Dendritic cell treated with granulocyte-macrophage colony-stimulating factor and Interleukin-4, amounts not matched to agents 40 ng/mL and 50 ng/mL, for 4 days (primary cell): ENCODE results near the gene BPIFA2.
"Not testable (repeated sequence)": the region's sequence is repeated elsewhere in the genome, so short reads cannot be mapped to it uniquely, and the experiment has no call there.

ENCODE experiments used
- H3K27ac Mint-ChIP-seq: one replicate; pipeline ENCODE4 v1.8.0; 2022; ENCODE audit warnings: mild to moderate bottlenecking, mixed read lengths
- H3K27me3 Mint-ChIP-seq: one replicate; pipeline ENCODE4 v1.8.0; 2022; ENCODE audit warnings: mild to moderate bottlenecking, mixed read lengths
- H3K36me3 Mint-ChIP-seq: one replicate; pipeline ENCODE4 v1.8.0; 2022; ENCODE audit warnings: low read depth, mixed read lengths
- H3K4me1 Mint-ChIP-seq: one replicate; pipeline ENCODE4 v1.8.0; 2022; ENCODE audit warnings: low read depth, mixed read lengths
- H3K4me3 Mint-ChIP-seq: one replicate; pipeline ENCODE4 v1.8.0; 2022; ENCODE audit warnings: mild to moderate bottlenecking, moderate library complexity, mixed read lengths
- H3K9me3 Mint-ChIP-seq: one replicate; pipeline ENCODE4 v1.8.0; 2022; ENCODE audit warnings: mixed read lengths
- intact Hi-C: fragments of 100-400 bp; cut with micrococcal nuclease; formaldehyde crosslinking; loops from one replicate; pipeline ENCODE4 v1.15.0; 2022

BPIFA2 gene, protein sequence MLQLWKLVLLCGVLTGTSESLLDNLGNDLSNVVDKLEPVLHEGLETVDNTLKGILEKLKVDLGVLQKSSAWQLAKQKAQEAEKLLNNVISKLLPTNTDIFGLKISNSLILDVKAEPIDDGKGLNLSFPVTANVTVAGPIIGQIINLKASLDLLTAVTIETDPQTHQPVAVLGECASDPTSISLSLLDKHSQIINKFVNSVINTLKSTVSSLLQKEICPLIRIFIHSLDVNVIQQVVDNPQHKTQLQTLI

DNA sequence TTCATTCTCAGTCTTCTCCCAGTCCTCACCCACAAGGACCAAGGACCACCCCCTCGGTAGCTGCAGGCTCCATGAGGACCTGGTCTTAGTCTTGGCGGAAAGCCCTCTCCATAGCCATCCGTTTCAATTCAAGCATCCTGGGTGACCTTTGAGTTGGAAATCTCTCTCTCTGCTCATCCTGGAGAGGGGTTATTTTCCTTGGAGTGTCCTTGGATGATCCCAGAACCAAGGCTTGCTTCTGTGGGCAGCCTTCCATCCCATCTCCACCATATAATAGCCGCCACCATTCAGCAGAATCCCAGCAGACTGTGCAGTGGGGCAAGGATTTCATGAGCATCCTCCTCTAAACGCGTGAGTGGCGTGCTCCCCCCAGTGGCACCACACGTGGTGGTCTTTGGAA lies at the start of gene BPIFA2:
BPIFA2 (plus strand) TSS at position 301 of the 400 bp plus-strand sequence. CDS start 987 bp downstream, outside the sequence.
- Mint-ChIP-seq H3K27ac (no peak within 1 kb of the TSS), H3K27me3 (peaks cover 5% of the 10 kb centered on the region), H3K4me1 (no peaks in the 10 kb centered on the region), H3K9me3 (peaks cover 11% of the 10 kb centered on the region), H3K4me3 (no peak within 1 kb of the TSS), H3K36me3 (no peaks in the 10 kb centered on the region)
- intact Hi-C loops, result no loop called here

GRCh38 chr20:33119725-33120720 lies 47.9 kb upstream of the BPIFA2 start:
- H3K4me3 Mint-ChIP-seq, result no peak overlapping the region
- H3K36me3 Mint-ChIP-seq, result no peaks in the 10 kb centered on the region
- intact Hi-C loops, result no loop called here
- H3K4me1 Mint-ChIP-seq, result no peaks in the 10 kb centered on the region
- H3K27me3 Mint-ChIP-seq, result peaks cover 11% of the 10 kb centered on the region
- H3K27ac Mint-ChIP-seq, result no peak overlapping the region
- H3K9me3 Mint-ChIP-seq, result no peaks in the 10 kb centered on the region

DNA sequence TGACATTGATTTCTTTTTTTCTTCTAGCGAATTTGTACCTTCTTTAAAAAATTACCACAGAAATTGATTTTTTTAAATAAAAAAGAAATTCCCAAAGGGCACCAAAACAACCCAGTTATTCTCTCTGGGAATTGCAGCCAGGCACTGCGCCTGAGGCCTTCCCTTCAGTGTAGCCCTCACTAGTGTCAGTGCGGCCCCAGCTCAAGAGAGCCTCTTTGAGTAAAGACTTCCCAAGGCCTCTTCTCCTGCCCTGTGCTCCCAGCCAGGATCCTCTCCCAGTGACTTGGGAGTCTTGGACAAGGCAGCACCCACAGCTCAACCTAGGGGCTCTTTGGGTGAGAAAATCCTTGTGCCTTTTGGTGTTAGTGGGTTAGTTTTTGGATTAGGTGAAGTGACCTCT lies 47.0 kb upstream of the BPIFA2 start:
- intact Hi-C loops, result no loop called here
- Mint-ChIP-seq H3K9me3 (no peaks in the 10 kb centered on the region), H3K27ac (no peak overlapping the region), H3K27me3 (peaks cover 11% of the 10 kb centered on the region), H3K4me1 (no peaks in the 10 kb centered on the region), H3K36me3 (no peaks in the 10 kb centered on the region), H3K4me3 (no peak overlapping the region)

DNA sequence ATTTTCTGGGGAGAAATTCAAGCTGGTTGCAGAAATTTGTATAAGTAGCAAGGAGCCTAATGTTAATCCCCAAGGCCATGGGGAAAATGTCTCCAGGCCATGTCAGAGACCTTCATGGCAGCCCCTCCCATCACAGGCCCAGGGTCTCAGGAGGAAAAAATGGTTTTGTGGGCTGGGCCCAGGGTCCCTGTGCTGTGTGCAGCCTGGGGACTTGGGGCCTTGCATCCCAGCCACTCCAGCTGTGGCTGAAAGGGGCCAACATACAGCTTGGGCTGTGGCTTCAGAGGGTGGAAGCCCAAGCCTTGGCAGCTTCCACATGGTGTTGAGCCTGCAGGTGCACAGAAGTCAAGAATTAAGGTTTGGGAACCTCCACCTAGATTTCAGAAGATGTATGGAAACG lies 45.7 kb upstream of the BPIFA2 start:
- H3K27me3 Mint-ChIP-seq, result peaks cover 11% of the 10 kb centered on the region
- H3K4me1 Mint-ChIP-seq, H3K36me3 Mint-ChIP-seq, H3K27ac Mint-ChIP-seq, H3K4me3 Mint-ChIP-seq, H3K9me3 Mint-ChIP-seq, intact Hi-C loops: not testable (repeated sequence)

- Mint-ChIP-seq H3K9me3 (no peaks in the 10 kb centered on the region), H3K27me3 (peaks cover 9% of the 10 kb centered on the region), H3K4me3 (no peak overlapping the region), H3K27ac (no peak overlapping the region), H3K36me3 (no peaks in the 10 kb centered on the region), H3K4me1 (no peaks in the 10 kb centered on the region)
- intact Hi-C loops, result no loop called here
Observed at GRCh38 chr20:33124261-33124660, 43.7 kb upstream of the BPIFA2 start.

GRCh38 chr20:33124994-33125393 lies 43.0 kb upstream of the BPIFA2 start:
- no peaks in the 10 kb centered on the region for H3K4me1 Mint-ChIP-seq
- H3K4me3 Mint-ChIP-seq, result no peak overlapping the region
- no peaks in the 10 kb centered on the region for H3K9me3 Mint-ChIP-seq
- H3K36me3 Mint-ChIP-seq, result no peaks in the 10 kb centered on the region
- intact Hi-C loops, result no loop called here
- H3K27me3 Mint-ChIP-seq, result peaks cover 11% of the 10 kb centered on the region
- H3K27ac Mint-ChIP-seq, result no peak overlapping the region

GRCh38 chr20:33125983-33126382 lies 42.0 kb upstream of the BPIFA2 start:
- H3K27ac Mint-ChIP-seq, result no peak overlapping the region
- peaks cover 10% of the 10 kb centered on the region for H3K27me3 Mint-ChIP-seq
- no peaks in the 10 kb centered on the region for H3K9me3 Mint-ChIP-seq
- no peak overlapping the region for H3K4me3 Mint-ChIP-seq
- H3K4me1 Mint-ChIP-seq, result no peaks in the 10 kb centered on the region
- no peaks in the 10 kb centered on the region for H3K36me3 Mint-ChIP-seq
- intact Hi-C loops, result no loop called here

- H3K4me1 Mint-ChIP-seq, result no peaks in the 10 kb centered on the region
- H3K36me3 Mint-ChIP-seq, result no peaks in the 10 kb centered on the region
- H3K27ac Mint-ChIP-seq, result no peak overlapping the region
- no peaks in the 10 kb centered on the region for H3K9me3 Mint-ChIP-seq
- intact Hi-C loops, result no loop called here
- no peak overlapping the region for H3K4me3 Mint-ChIP-seq
- peaks cover 8% of the 10 kb centered on the region for H3K27me3 Mint-ChIP-seq
Observed at GRCh38 chr20:33127422-33128097, 40.4 kb upstream of the BPIFA2 start.

- H3K9me3 Mint-ChIP-seq, result no peaks in the 10 kb centered on the region
- no peaks in the 10 kb centered on the region for H3K4me1 Mint-ChIP-seq
- no peak overlapping the region for H3K27ac Mint-ChIP-seq
- peaks cover 6% of the 10 kb centered on the region for H3K27me3 Mint-ChIP-seq
- intact Hi-C loops, result no loop called here
- H3K4me3 Mint-ChIP-seq, result no peak overlapping the region
- no peaks in the 10 kb centered on the region for H3K36me3 Mint-ChIP-seq
Observed at GRCh38 chr20:33130568-33131061, 37.3 kb upstream of the BPIFA2 start.

- Mint-ChIP-seq H3K9me3 (no peaks in the 10 kb centered on the region), H3K27me3 (peaks cover 6% of the 10 kb centered on the region), H3K27ac (no peak overlapping the region), H3K36me3 (no peaks in the 10 kb centered on the region), H3K4me3 (no peak overlapping the region), H3K4me1 (no peaks in the 10 kb centered on the region)
- intact Hi-C loops, result no loop called here
Observed at GRCh38 chr20:33131949-33132473, 35.9 kb upstream of the BPIFA2 start.

GRCh38 chr20:33132513-33133372 lies 35.2 kb upstream of the BPIFA2 start:
- Mint-ChIP-seq H3K27me3 (peaks cover 3% of the 10 kb centered on the region), H3K4me3 (no peak overlapping the region), H3K27ac (no peak overlapping the region), H3K9me3 (no peaks in the 10 kb centered on the region), H3K4me1 (no peaks in the 10 kb centered on the region), H3K36me3 (no peaks in the 10 kb centered on the region)
- intact Hi-C loops, result no loop called here

- Mint-ChIP-seq H3K36me3 (no peaks in the 10 kb centered on the region), H3K27ac (no peak overlapping the region), H3K4me1 (no peaks in the 10 kb centered on the region), H3K27me3 (peaks cover 3% of the 10 kb centered on the region), H3K4me3 (no peak overlapping the region), H3K9me3 (no peaks in the 10 kb centered on the region)
- intact Hi-C loops, result no loop called here
Observed at GRCh38 chr20:33133373-33133941, 34.5 kb upstream of the BPIFA2 start.

DNA sequence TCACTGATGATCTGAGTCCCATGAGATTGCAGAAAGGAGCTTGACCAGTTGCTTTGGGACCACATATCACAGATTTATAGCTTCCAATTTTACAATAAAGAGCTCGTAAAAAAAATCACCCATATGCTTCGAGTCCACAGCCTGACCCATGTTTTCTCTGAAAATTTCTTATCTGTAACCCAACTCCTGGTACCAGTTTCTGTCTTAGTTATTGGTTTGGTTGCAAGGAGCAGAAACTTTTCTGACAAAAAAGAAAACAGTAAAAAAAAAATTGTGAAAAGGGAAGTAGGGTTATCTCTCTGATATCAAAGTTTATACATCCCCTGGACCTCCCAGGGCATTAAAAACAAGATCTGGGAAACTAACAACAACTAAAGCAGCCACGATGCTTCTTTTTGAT lies 30.8 kb upstream of the BPIFA2 start:
- no peaks in the 10 kb centered on the region for H3K9me3 Mint-ChIP-seq

More for the DNA sequence above, 30.8 kb upstream of the BPIFA2 start:
- Mint-ChIP-seq H3K27me3 (peaks cover 2% of the 10 kb centered on the region), H3K4me3 (no peak overlapping the region), H3K36me3 (no peaks in the 10 kb centered on the region), H3K27ac (no peak overlapping the region), H3K4me1 (no peaks in the 10 kb centered on the region)
- intact Hi-C loops, result no loop called here
